CD14-positive monocyte (primary cell): ENCODE results near the gene CHRNA3. TPM values are rescaled to one million over a fixed set of nuclear protein-coding genes. Genes with fewer than 3 reads are reported as not detected.

Experiments used
- DNase-seq, 3 donors: peaks; one replicate each; pipeline ENCODE4 v3.0.0-alpha.2; 2011 to 2022
- H2AFZ ChIP-seq: 2 replicates; pipeline ENCODE4 v1.6.0; 2012; ENCODE audit warnings: mild to moderate bottlenecking, low read depth, low read length, inconsistent platforms; ENCODE audit not compliant: insufficient read depth, poor library complexity, severe bottlenecking
- H3K27ac ChIP-seq, 2 donors: 1 replicate in 1 of 2; 2 replicates in 1 of 2; pipeline ENCODE4 v1.5.1; 2012 to 2013; ENCODE audit warnings: low read length in 2 of 2, control low read depth in 1 of 2, inconsistent platforms in 1 of 2, low read depth in 1 of 2, mild to moderate bottlenecking in 1 of 2
- H3K27me3 ChIP-seq, 2 donors: one replicate each; pipeline versions ENCODE4 v1.6.0 to v1.6.1; 2011 to 2013; ENCODE audit warnings: low read length in 2 of 2; ENCODE audit not compliant: control insufficient read depth in 2 of 2, insufficient read depth in 2 of 2
- H3K36me3 ChIP-seq, 2 donors: replicated peaks in 1 of 2; 1 replicate in 1 of 2; 2 replicates in 1 of 2; pipeline versions ENCODE4 v1.5.1 to v1.6.1; 2012 to 2013; ENCODE audit warnings: low read length in 2 of 2, control low read depth in 1 of 2, inconsistent platforms in 1 of 2, mild to moderate bottlenecking in 1 of 2; ENCODE audit not compliant: insufficient read depth in 2 of 2, control insufficient read depth in 1 of 2
- H3K4me1 ChIP-seq, 2 donors: 1 replicate in 1 of 2; 2 replicates in 1 of 2; pipeline versions ENCODE4 v1.5.1 to v1.6.1; 2012 to 2013; ENCODE audit warnings: low read length in 2 of 2, control low read depth in 1 of 2, inconsistent platforms in 1 of 2, mild to moderate bottlenecking in 1 of 2, moderate library complexity in 1 of 2; ENCODE audit not compliant: insufficient read depth in 2 of 2, control insufficient read depth in 1 of 2
- H3K4me2 ChIP-seq: replicated peaks from 2 replicates; pipeline ENCODE3; 2012; ENCODE audit warnings: low read length, moderate library complexity, mild to moderate bottlenecking; ENCODE audit not compliant: poor library complexity, severe bottlenecking; ENCODE audit errors: extremely low read depth
- H3K4me3 ChIP-seq, 3 experiments: fragments of 200-600 bp in 1 of 3; sonication (generic) in 1 of 3; replicated peaks in 1 of 3; 1 replicate in 2 of 3; 2 replicates in 1 of 3; pipeline ENCODE4 v1.5.1; 2011 to 2013; ENCODE audit warnings: low read length in 3 of 3, mild to moderate bottlenecking in 3 of 3, control low read depth in 2 of 3, low read depth in 2 of 3, inconsistent platforms in 1 of 3, moderate library complexity in 1 of 3
- H3K79me2 ChIP-seq: 2 replicates; pipeline ENCODE4 v1.6.0; 2012; ENCODE audit warnings: mild to moderate bottlenecking, control low read depth, inconsistent platforms, low read length, moderate library complexity; ENCODE audit not compliant: insufficient read depth
- H3K9ac ChIP-seq: 2 replicates; pipeline ENCODE4 v1.6.0; 2017; ENCODE audit warnings: low read length, mild to moderate bottlenecking; ENCODE audit not compliant: insufficient read depth, poor library complexity, severe bottlenecking
- H3K9me3 ChIP-seq, 2 donors: replicated peaks in 1 of 2; 1 replicate in 1 of 2; 2 replicates in 1 of 2; pipeline versions ENCODE4 v1.5.1 to v1.6.1; 2012 to 2013; ENCODE audit warnings: low read length in 2 of 2, control low read depth in 1 of 2; ENCODE audit not compliant: control insufficient read depth in 1 of 2, insufficient read depth in 1 of 2
- H4K20me1 ChIP-seq: 2 replicates; pipeline ENCODE4 v1.6.0; 2012; ENCODE audit warnings: mild to moderate bottlenecking, low read length, control low read depth, moderate library complexity; ENCODE audit not compliant: insufficient read depth
- H3K27ac Mint-ChIP-seq, 7 donors: one replicate each; pipeline ENCODE4 v1.8.0; 2020; ENCODE audit warnings: mild to moderate bottlenecking in 7 of 7, mixed read lengths in 7 of 7, moderate library complexity in 6 of 7, inconsistent platforms in 2 of 7
- H3K27me3 Mint-ChIP-seq, 3 donors: one replicate each; pipeline ENCODE4 v1.8.0; 2021 to 2022; ENCODE audit warnings: low read depth in 3 of 3, mild to moderate bottlenecking in 3 of 3, mixed read lengths in 3 of 3, moderate library complexity in 3 of 3, inconsistent platforms in 1 of 3
- H3K36me3 Mint-ChIP-seq, 2 donors: one replicate each; pipeline ENCODE4 v1.8.0; 2020; ENCODE audit warnings: mixed read lengths in 2 of 2, inconsistent platforms in 1 of 2, mild to moderate bottlenecking in 1 of 2
- H3K4me1 Mint-ChIP-seq: one replicate; pipeline ENCODE4 v1.8.0; 2020; ENCODE audit warnings: mild to moderate bottlenecking, mixed read lengths
- H3K4me3 Mint-ChIP-seq, 2 donors: one replicate each; pipeline ENCODE4 v1.8.0; 2020; ENCODE audit warnings: mild to moderate bottlenecking in 2 of 2, mixed read lengths in 2 of 2, moderate library complexity in 1 of 2
- H3K9me3 Mint-ChIP-seq, 7 donors: one replicate each; pipeline ENCODE4 v1.8.0; 2020 to 2022; ENCODE audit warnings: mixed read lengths in 7 of 7, mild to moderate bottlenecking in 6 of 7, moderate library complexity in 6 of 7, inconsistent platforms in 2 of 7
- WGBS: methylation state at CpG from one replicate; pipeline ENCODE4 v1.1.5; 2013; ENCODE audit warnings: missing lambda C conversion rate; ENCODE audit not compliant: insufficient coverage; 5-methylcytosine and 5-hydroxymethylcytosine counted together
- intact Hi-C, 2 donors: fragments of 100-400 bp; cut with micrococcal nuclease; formaldehyde crosslinking; loops; one replicate each; pipeline versions ENCODE4 v1.15.0 to v1.15.1; 2023
- polyA plus RNA-seq, 3 donors: library from polyadenylated mRNA; depleted of rRNA in 1 of 3; unstranded in 2 of 3; stranded (reverse) in 1 of 3; fragments of 300-500 nt in 2 of 3; fragments of >200 nt in 1 of 3; fragmentation: Illumina TruSeq in 2 of 3; gene quantifications; 1 replicate in 2 of 3; 2 replicates in 1 of 3; pipeline ENCODE4 v1.2.3, GENCODE V29; 2012 to 2021
- TF ChIP-seq, protein P1 (sequence below): fragments of 200-600 bp; IDR thresholded peaks from one replicate; pipeline ENCODE4 v1.8.0; 2022; ENCODE audit warnings: antibody characterized with exemption, mild to moderate bottlenecking

Gene CHRNA3
- polyA plus RNA-seq, 3 donors: not detected

- no peaks in the 10 kb centered on the region for H3K27me3 ChIP-seq
- H3K9ac ChIP-seq: no peak overlapping the region
- Mint-ChIP-seq H3K27me3 (peaks cover 0 to 8% (median 6%) of the 10 kb centered on the region in 3 donors), H3K36me3 (no peaks in the 10 kb centered on the region), H3K27ac (no peak overlapping the region), H3K9me3 (no peaks in the 10 kb centered on the region), H3K4me3 (no peak overlapping the region), H3K4me1 (peaks cover under 1% of the 10 kb centered on the region)
- H3K27ac ChIP-seq: no peak overlapping the region
- no peaks in the 10 kb centered on the region for H3K79me2 ChIP-seq
- TF ChIP-seq, protein P1, sequence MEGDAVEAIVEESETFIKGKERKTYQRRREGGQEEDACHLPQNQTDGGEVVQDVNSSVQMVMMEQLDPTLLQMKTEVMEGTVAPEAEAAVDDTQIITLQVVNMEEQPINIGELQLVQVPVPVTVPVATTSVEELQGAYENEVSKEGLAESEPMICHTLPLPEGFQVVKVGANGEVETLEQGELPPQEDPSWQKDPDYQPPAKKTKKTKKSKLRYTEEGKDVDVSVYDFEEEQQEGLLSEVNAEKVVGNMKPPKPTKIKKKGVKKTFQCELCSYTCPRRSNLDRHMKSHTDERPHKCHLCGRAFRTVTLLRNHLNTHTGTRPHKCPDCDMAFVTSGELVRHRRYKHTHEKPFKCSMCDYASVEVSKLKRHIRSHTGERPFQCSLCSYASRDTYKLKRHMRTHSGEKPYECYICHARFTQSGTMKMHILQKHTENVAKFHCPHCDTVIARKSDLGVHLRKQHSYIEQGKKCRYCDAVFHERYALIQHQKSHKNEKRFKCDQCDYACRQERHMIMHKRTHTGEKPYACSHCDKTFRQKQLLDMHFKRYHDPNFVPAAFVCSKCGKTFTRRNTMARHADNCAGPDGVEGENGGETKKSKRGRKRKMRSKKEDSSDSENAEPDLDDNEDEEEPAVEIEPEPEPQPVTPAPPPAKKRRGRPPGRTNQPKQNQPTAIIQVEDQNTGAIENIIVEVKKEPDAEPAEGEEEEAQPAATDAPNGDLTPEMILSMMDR: no peak
- 97% methylated on average over 7 of the region's 8 CpGs for WGBS
- no peaks in the 10 kb centered on the region for H3K4me1 ChIP-seq
- H3K36me3 ChIP-seq: no peaks in the 10 kb centered on the region
- intact Hi-C loops: no loop called here
- no peak overlapping the region for H2AFZ ChIP-seq
- H3K9me3 ChIP-seq: no peaks in the 10 kb centered on the region
- H3K4me2 ChIP-seq: no peak overlapping the region
- no peaks in the 10 kb centered on the region for H4K20me1 ChIP-seq
- no peak overlapping the region for H3K4me3 ChIP-seq
- no peak for DNase-seq
Observed at GRCh38 chr15:78667578-78668236, 46.9 kb upstream of the CHRNA3 start.

DNA sequence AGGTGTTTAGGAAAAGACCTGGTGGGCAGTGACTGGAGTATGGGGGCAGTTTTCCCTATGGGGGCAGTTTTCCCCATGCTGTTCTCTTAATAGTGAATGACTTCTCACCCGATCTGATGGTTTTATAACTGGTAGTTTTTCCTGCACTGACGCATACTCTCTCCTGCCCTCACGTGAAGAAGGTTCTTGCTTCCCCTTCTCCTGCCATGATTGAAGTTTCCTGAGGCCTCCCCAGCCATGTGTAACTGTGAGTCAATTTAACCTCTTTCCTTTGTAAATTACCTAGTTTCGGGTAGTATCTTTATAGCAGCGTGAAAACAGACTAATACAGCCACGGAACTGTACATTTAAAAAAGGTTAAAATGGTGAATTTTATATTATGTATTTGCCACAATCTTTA, 45.2 kb upstream of the CHRNA3 start:
- TF ChIP-seq, protein P1: no peak
- H3K36me3 ChIP-seq: no peaks in the 10 kb centered on the region
- Mint-ChIP-seq H3K4me3 (no peak overlapping the region), H3K27ac (no peak overlapping the region), H3K27me3 (peaks cover 0 to 6% (median 4%) of the 10 kb centered on the region in 3 donors), H3K9me3 (no peaks in the 10 kb centered on the region), H3K4me1 (peaks cover 2% of the 10 kb centered on the region), H3K36me3 (no peaks in the 10 kb centered on the region)
- no peaks in the 10 kb centered on the region for H3K9me3 ChIP-seq
- H3K27me3 ChIP-seq: no peaks in the 10 kb centered on the region
- no peak overlapping the region for H3K4me3 ChIP-seq
- H3K27ac ChIP-seq: no peak overlapping the region
- H3K4me1 ChIP-seq: no peaks in the 10 kb centered on the region
- H2AFZ ChIP-seq: no peak overlapping the region
- H3K4me2 ChIP-seq: no peak overlapping the region
- intact Hi-C loops: no loop called here
- no peaks in the 10 kb centered on the region for H3K79me2 ChIP-seq
- no peak overlapping the region for H3K9ac ChIP-seq
- WGBS: no CpG with 5 or more reads among the region's 6 CpGs
- H4K20me1 ChIP-seq: no peaks in the 10 kb centered on the region
- no peak for DNase-seq
